Measurements from ENCODE around the gene SUMO4. TPM values are rescaled to one million over a fixed set of nuclear protein-coding genes. Genes with fewer than 3 reads are reported as not detected.

Gene SUMO4
- total RNA-seq, 2 donors from 2014 or later, result 1.3 to 1.9 TPM

- Histone ChIP-seq H3K27me3 (ENCODE audit: control insufficient read depth, insufficient read depth, low read length, poor library complexity, severe bottlenecking) (no peaks in the 10 kb centered on the region), H3K4me1 (ENCODE audit: control insufficient read depth, insufficient read depth, low read length) (no peaks in the 10 kb centered on the region), H3K27ac (ENCODE audit: low read depth, low read length) (no peak overlapping the region), H3K36me3 (ENCODE audit: control insufficient read depth, insufficient read depth, low read length) (peaks cover 78% of the 10 kb centered on the region), H3K9me3 (ENCODE audit: control insufficient read depth, low read length) (no peaks in the 10 kb centered on the region), H3K4me3 (ENCODE audit: low read length) (no peak overlapping the region), H3K9ac (ENCODE audit: extremely low read depth, low read length, poor library complexity, severe bottlenecking) (no peak overlapping the region)
- Mint-ChIP-seq H3K27me3 (ENCODE audit: insufficient read depth) (no peaks in the 10 kb centered on the region), H3K4me1 (no peaks in the 10 kb centered on the region), H3K4me3 (no peak overlapping the region), H3K36me3 (ENCODE audit: low read depth) (peaks cover 59% of the 10 kb centered on the region), H3K9me3 (peaks cover 2% of the 10 kb centered on the region), H3K27ac (no peak overlapping the region)
- no peak for DNase-seq
- 92 to 97% methylated on average over 2 to 3 of the region's 3 CpGs for WGBS, 2 experiments (ENCODE audit: insufficient coverage in 1 of 2, insufficient read length in 1 of 2)
- TF ChIP-seq CTCF (conservative IDR thresholded peaks at IDR 0.05), result no peak
These were observed 20.1 kb upstream of the SUMO4 start for GRCh38 chr6:149379977-149380376.

GRCh38 chr6:149380523-149380922, 19.5 kb upstream of the SUMO4 start:
- Histone ChIP-seq H3K4me3 (ENCODE audit: low read length) (no peak overlapping the region), H3K27me3 (ENCODE audit: control insufficient read depth, insufficient read depth, low read length, poor library complexity, severe bottlenecking) (no peaks in the 10 kb centered on the region), H3K27ac (ENCODE audit: low read depth, low read length) (no peak overlapping the region), H3K36me3 (ENCODE audit: control insufficient read depth, insufficient read depth, low read length) (peaks cover 81% of the 10 kb centered on the region), H3K9ac (ENCODE audit: extremely low read depth, low read length, poor library complexity, severe bottlenecking) (no peak overlapping the region), H3K9me3 (ENCODE audit: control insufficient read depth, low read length) (no peaks in the 10 kb centered on the region), H3K4me1 (ENCODE audit: control insufficient read depth, insufficient read depth, low read length) (no peaks in the 10 kb centered on the region)
- no peak for TF ChIP-seq CTCF (conservative IDR thresholded peaks at IDR 0.05)
- Mint-ChIP-seq H3K4me3 (no peak overlapping the region), H3K4me1 (no peaks in the 10 kb centered on the region), H3K9me3 (peaks cover 2% of the 10 kb centered on the region), H3K27me3 (ENCODE audit: insufficient read depth) (no peaks in the 10 kb centered on the region), H3K27ac (no peak overlapping the region), H3K36me3 (ENCODE audit: low read depth) (peaks cover 58% of the 10 kb centered on the region)
- DNase-seq, result no peak

- H3K27ac Mint-ChIP-seq, result no peak overlapping the region
These were observed 16.7 kb upstream of the SUMO4 start for GRCh38 chr6:149383371-149383770.

More at GRCh38 chr6:149383371-149383770, 16.7 kb upstream of the SUMO4 start:
- DNase-seq, result no peak
- Mint-ChIP-seq H3K27me3 (ENCODE audit: insufficient read depth) (no peaks in the 10 kb centered on the region), H3K4me3 (no peak overlapping the region), H3K9me3 (no peaks in the 10 kb centered on the region), H3K36me3 (ENCODE audit: low read depth) (peaks cover 54% of the 10 kb centered on the region), H3K4me1 (no peaks in the 10 kb centered on the region)
- 86 to 95% methylated on average over 4 of the region's 4 CpGs for WGBS, 2 experiments (ENCODE audit: insufficient coverage in 1 of 2, insufficient read length in 1 of 2)
- no peaks in the 10 kb centered on the region for H3K9me3 ChIP-seq (ENCODE audit: control insufficient read depth, low read length)
- H3K4me1 ChIP-seq (ENCODE audit: control insufficient read depth, insufficient read depth, low read length), result no peaks in the 10 kb centered on the region
- H3K4me3 ChIP-seq (ENCODE audit: low read length), result no peak overlapping the region
- no peak overlapping the region for H3K9ac ChIP-seq (ENCODE audit: extremely low read depth, low read length, poor library complexity, severe bottlenecking)
- H3K36me3 ChIP-seq (ENCODE audit: control insufficient read depth, insufficient read depth, low read length), result peaks cover 84% of the 10 kb centered on the region
- TF ChIP-seq CTCF (conservative IDR thresholded peaks at IDR 0.05), result no peak
- H3K27ac ChIP-seq (ENCODE audit: low read depth, low read length), result no peak overlapping the region
- H3K27me3 ChIP-seq (ENCODE audit: control insufficient read depth, insufficient read depth, low read length, poor library complexity, severe bottlenecking), result no peaks in the 10 kb centered on the region

Data from endodermal cell (in vitro differentiated cells).